Activated T-cell treated with anti-CD3 and anti-CD28 coated beads for 4 hours (primary cell): ENCODE data around the gene SEMA6B.
A peak's percentile ranks its signal among the peaks of the same experiment; 100 is the strongest.
"Not testable (repeated sequence)": the region's sequence is repeated elsewhere in the genome, so short reads cannot be mapped to it uniquely, and the experiment has no call there.

Experiments
- DNase-seq: peaks from one replicate; pipeline ENCODE4 v3.0.0-alpha.2; 2020

SEMA6B gene

DNA sequence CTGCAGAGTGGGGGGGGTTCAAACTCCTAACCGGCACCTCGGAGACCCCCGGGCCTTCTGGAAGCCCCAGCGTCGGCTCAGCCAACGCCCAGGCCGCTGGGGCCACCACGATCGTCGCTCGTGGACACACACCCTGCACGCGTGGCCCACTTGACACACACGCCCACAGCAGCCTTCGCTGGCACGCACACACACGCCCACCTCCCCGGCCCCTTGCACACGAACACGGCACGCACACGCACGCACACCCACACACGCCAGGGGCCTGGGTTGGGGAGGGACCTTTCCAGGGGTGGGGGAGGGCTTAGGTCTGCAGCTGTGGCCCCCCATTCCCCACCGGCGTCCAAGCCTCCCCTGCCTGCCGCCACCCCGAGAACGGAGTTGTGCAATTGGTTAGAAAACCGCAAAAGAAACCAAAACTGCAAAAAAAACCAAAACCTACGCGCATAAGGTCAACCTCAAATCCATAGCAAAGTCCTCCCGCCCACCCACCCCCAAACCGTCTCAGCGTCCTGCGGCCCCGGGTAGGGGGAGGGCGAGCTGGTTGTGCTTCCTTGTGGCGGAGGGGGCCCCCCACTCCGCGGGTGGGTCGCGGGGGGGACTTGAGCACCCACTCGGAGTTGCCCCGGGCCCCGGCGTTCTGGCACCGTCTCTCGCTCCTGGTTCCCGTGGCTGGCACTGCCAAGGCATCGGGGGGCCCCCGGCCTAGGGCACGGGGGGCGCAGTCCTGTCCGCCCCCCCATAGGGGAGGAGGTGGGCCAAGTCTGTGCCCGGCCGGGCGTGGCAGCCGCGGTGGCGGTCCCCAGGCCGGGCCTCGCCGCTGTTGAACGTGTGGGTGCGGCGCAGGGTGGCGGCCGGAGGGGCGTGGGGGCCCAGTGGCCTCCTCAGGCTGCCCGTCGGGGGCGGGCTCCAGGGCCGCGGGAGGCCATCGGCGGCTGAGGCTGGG lies 16.3 kb downstream of the SEMA6B start:
- no peak for DNase-seq

DNA sequence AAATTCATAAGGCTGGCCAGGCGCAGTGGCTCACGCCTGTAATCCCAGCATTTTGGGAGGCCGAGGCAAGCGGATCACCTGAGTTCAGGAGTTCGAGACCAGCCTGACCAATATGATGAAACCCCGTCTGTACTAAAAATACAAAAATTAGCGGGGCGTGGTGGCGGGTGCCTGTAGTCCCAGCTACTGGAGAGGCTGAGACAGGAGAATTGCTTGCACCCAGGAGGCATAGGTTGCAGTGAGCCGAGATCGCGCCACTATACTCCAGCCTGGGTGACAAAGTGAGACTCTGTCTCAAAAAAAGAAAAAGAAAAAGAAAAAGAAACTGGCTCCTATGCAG lies 17.7 kb downstream of the SEMA6B start:
- DNase-seq = not testable (repeated sequence)

DNA sequence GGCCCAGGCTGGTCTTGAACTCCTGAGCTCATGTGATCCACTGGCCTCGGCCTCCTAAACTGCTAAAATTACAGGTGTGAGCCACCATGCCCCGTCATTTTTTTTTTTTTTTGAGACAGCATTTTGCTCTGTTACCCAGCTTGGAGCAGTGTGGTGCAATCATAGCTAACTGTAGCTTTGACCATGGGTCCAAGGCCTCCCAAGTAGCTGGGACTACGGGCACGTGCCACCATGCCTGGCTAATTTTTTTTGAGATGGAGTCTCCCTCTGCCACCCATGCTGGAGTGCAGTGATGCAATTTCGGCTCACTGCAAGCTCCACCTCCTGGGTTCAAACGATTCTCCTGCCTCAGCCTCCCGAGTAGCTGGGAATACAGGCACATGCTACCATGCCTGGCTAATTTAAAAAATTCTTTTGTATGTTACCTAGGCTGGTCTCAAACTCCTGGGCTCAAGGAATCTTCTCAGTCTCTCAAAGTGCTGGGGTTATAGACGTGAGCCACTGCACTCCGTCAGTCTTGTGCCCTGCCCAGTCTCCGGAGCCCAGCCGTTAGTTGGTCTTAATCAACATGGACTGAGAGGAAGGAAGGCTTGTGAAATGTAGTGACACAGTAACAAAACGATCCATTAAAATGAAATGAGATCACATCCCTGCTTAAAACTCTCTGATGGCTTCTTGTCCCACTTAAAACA lies 18.2 kb downstream of the SEMA6B start:
- no peak for DNase-seq

DNA sequence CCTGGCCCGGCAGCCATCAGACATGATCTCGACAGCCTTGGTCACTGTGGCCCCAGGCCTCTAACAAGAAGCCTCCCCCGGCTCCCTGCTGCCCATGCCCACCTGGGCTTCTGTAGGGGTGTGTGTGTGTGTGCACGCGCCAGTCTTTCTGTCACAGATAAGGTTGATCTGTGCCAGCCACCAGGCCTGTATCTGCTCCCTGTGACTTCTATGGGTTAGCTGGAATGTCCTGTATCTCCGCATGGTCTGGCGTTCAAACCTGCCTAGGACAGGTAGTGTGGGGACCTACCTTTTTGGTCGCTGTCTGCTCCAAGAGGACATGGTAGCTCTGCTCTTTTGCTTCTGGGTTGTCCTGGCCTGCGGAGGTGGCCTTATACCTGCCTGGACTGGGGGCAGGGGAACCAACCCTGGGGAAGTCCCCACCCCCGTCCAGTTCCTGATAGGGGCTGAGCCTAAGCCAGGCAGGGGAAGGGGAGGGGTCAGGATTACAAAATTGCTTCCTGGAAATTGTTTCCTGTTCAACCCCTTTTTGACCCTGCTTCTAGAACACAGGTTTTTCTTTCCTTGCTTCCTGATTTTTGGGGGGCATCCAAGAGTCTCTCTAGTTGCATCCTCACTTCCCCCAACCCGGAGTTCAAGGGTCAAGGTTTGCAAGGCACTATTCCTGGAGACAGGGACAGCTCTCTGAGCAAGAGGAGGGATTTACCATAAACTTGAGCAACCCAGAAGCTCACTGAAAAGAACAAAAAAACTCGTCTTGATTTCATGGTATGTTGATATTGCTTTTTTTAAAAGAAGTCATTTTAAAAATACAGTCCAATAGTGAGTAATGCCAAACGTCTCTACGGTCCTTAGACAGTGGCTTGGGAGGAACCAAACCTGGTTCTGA lies 19.5 kb downstream of the SEMA6B start, which contains the start of gene LRG1:
TSS of gene LRG1 (minus strand) at position 344 of the 889 bp plus-strand sequence. CDS start at position 321, 23 bp downstream.
- DNase-seq = no peak

DNA sequence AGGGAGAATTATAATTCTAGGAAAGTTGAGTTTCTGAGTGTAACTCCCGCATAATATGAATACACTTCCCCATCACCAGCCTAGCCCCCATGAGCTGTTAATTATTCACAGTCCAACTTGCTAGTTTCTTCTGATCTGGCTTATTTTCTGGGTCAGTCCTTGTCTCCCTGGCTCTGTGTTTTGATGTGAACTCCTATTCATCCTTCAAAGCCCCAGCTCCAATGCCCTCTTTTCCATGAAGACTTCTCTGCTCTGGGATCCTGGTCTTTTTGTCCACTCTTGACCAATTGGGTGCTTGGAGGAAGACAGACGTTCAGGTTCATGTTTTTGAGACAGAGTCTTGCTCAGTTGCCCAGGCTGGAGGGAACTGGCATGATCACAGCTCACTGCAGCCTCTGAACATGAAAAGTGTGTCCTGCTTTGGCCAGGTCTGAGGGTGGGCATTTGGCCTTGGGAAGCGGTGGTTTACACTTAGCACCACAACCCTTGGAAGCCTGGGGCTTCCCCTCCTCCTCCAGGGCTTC lies 20.3 kb downstream of the SEMA6B start:
- no peak for DNase-seq

DNA sequence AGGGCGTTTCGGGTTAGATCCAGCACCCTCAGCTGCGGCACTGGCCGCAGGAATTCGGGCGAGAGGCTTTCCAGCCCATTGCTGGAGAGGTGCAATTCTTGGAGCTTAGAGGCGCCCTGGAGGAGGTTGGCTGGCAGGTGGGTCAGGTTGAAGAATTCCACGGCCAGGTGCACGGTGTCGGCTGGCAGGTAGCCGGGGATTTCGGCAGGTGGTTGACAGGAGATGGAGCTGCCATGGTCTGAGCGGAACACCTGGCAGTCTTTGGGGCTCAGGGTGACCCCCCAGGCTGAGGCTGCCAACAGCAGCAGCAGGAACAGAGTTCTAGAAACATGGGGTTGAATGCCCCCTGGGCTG lies 20.9 kb downstream of the SEMA6B start:
- DNase-seq = no peak

DNA sequence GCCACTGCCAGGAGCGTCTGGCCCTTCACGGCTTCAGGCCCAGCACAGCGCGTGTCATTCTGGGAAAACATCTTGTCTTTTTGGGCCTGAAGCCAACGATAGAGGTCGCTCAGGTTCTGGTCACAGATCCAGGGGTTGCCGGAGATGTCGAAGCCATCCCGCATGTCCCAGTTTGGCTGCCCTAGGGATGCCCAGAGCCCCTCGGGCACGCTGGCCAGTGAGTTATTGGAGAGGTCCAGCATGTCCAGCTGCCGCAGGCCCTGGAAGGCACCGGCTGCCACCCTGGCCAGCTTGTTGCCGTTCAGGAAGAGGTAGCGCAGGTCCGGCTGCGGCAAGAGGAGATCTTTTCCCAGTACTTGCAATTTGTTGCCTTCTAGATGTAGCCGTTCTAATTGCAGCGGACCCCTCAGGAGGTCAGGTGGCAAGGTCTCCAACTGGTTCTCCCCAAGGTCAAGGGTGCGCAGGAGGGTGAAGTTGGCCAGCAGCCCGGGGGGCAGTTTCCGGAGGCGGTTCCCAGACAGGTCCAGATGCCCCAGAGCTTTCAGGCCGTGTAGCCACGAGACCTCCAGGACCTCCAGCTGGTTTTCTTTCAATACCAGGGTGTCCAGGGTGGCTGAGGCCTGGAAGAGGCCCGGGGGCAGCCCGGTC lies 21.4 kb downstream of the SEMA6B start:
- DNase-seq = no peak

DNA sequence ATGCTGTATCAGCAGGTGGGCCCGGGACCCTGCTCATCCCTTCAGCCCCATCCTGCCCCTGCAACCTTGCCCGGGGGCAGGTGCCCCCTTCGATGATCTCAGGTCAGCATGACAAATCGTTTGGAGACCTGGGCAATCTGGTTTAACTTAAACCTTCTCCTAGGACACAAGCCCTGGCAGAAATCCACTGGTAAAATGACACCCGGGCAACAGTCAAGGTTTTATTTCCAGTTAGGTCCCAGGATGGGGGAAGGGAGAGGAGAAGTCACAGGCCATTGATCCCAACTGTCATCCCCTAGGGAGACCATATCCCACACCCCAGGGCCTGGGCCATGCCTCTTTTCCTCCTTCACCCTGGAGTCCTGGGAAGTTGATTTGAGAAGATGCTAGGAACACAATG lies 22.7 kb downstream of the SEMA6B start:
- no peak for DNase-seq

DNA sequence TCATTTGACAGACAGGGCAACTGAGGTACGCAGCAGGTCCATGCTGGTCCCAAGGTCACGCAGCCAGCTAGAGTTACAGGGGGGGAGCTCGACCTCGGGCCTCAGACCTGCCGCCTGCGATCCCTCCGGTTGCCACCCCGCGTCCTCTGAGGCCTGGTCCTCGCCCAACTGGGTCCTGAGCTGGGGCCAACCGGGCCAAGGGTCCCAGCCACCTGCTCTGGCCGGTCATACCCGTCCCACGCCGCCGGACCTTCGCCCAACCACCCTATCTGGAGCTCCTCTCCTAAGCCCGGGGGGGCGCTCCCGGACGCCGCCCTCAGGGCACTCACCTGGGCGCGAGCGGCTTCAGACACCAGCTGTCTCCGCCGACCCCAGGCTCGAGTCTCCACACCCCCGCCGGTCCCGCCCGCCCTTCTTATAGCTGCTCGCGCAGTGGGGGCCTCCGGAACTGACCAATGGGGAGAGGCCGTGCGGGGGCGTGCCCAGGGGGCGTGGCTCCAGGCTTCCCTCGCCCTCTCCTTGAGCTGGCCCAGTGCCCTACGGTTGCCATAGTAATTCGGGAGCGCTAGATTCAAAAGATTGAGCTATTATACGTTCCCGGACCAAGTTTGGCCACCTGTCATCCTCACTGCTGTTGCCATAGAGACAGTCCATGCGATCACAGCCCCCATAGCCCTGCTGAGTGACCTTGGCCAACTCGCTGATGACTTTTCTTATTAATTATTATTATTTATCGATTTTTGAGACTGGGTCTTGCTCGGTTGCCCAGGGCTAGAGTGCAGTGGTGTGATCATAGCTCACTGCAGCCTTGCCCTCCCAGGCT lies 24.4 kb downstream of the SEMA6B start, which contains the start of gene PLIN5:
TSS of gene PLIN5 (minus strand) at position 389 of the 823 bp plus-strand sequence. CDS start 1,150 bp downstream, outside the sequence.
- peak; percentile 6 for DNase-seq

DNA sequence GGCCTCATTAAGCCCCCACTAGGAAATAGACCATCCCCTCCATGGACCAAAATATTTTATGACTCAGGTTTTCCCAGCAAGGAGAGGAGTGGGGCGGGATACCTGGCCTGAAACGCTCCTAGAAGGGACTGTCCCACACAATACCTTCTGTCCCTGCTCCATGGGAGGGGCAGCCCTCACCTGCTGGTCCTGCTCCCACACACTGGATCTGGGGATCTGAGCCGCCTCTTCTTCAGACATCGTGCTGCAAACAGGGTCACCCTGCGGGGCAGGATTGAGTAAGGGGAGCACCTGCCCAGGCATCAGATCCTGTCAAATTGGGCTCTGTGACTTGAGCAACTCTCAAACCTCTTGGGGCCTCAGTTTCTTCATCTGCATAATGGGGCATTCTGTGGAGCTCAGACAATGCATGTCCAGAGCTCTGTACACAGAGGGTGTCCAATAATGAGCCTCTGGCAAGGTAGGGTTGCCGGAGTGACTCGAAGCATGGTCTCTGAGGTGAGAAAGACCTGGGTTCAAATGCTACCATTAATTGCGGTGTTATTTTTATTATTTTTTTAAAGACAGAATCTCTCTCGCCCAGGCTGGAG lies 25.6 kb downstream of the SEMA6B start:
- no peak for DNase-seq

DNA sequence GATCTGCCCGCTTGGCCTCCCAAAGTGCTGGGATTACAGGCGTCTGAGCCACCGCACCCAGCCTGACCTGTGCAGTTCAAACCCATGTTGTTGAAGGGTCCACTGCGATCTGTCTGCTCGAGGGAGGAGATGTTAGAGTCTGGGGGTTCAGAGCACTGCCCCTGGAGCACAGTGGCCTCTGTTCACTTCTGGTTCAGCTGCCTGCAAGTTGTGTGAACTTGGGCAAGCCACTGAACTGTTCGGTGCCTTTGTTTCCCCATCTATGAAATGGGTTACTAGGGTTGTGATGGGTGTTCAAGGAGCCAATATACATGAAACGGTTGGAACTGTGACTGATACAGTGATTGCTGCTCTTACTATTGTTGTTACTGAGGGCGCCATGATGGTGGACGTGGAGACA lies 26.1 kb downstream of the SEMA6B start:
- DNase-seq = no peak

DNA sequence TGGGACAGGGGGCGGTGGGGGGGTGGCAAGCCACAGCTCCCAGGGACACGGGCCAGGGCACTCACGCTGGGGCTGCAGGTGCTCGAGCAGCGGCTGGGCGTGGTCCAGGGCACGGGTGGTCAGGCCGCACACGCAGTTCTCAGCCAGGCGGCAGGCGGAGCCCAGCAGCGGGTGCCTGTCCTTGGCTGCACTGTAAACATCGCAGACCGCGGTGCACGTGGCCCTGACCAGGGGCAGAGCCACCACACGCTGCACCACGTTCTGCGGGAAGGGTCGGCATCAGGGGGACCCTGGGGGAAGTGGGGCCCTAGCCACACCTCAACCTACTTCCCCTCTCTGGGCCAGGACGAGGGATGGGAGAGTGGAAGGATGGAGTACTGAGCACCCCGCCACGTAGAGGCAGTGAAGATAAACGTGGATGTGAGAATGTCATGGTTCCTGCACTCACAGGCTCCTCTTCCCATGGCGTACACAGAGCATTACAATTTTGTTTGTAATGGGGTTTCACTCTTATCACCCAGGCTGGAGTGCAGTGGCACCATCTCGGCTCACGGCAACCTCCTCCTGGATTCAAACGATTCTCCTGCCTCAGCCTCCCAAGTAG lies 27.8 kb downstream of the SEMA6B start:
- no peak for DNase-seq

DNA sequence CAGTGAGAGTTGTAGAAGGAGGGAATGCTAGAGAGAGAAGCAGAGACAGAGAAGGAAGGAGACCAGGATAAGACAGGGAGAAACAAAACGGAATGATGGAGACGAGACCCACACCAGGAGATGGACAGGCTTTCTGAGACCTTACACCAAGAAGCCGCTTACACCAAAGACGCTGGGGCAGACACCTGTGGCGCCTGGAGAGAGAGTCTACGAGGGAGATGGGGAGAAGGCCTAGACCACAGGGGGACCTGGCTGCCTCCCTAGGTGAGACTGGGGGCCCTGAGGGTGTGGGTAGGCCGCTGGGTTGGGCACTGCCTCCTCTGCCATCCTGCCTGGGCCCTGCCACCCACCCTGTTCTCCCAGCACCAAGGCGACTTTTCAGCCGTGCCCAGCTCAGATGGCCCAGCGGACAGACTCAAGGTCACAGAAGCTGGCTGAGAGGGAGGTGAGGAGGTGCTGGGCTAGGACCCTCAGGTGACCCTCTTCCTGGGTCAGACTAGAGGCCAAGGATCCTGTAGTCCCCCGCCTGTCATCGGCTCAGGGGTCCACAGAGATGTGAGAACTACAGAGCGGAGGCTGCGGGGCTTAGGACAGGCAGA lies 29.5 kb downstream of the SEMA6B start:
- no peak for DNase-seq

DNA sequence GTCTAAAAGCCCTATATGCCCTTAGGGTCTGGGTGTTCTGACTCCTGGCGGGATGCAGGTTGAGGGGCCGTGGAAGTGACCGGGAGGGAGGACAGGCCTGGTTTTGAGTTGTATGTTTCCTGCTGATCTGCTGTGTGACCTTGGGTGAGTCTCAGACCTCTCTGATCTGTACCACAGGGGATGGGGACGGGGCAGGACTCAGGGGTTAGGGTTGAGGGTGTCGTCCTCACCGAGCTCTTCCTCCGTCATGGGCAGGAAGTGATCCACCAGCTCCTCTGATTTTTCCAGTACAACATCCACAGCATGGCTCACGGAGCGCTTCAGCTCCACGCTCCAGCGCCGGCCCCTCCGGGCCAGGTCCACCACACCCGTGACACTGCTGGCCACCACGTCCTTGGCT lies 30.6 kb downstream of the SEMA6B start:
- no peak for DNase-seq

DNA sequence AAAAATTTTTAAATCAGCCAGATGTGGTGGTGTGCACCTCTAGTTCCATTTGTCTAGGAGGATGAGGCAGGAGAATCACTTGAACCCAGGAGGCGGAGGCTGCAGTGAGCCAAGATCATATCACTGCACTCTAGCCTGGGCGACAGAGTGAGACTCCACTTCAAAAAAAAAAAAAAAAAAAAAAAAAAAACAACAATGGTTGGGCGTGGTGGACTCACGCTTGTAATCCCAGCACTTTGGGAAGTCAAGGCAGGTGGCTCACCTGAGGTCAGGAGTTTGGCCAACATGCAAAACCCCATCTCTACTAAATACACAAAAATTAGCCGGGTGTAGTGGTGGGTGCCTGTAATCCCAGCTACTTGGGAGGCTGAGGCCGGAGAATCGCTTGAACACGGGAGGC lies 32.1 kb downstream of the SEMA6B start:
- not testable (repeated sequence) for DNase-seq

DNA sequence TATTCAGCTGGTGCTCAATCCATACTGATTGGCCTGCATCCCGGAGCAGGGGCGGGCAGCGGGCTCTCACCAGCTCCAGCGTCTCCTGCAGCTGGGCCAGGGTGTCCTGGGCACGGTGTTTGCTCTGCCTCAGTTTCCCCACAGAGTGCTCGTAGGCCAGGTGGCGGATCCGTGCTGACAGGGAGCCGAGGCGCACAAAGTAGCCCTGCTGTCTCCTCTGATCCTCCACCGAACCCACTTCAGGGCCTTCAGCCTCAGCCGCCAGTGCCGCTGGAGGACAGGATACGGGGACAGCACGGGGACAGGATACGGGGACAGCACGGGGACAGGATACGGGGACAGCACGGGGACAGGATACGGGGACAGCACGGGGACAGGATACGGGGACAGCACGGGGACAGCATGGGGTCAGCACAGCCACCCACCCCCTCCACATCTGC lies 33.9 kb downstream of the SEMA6B start:
- DNase-seq = no peak

DNA sequence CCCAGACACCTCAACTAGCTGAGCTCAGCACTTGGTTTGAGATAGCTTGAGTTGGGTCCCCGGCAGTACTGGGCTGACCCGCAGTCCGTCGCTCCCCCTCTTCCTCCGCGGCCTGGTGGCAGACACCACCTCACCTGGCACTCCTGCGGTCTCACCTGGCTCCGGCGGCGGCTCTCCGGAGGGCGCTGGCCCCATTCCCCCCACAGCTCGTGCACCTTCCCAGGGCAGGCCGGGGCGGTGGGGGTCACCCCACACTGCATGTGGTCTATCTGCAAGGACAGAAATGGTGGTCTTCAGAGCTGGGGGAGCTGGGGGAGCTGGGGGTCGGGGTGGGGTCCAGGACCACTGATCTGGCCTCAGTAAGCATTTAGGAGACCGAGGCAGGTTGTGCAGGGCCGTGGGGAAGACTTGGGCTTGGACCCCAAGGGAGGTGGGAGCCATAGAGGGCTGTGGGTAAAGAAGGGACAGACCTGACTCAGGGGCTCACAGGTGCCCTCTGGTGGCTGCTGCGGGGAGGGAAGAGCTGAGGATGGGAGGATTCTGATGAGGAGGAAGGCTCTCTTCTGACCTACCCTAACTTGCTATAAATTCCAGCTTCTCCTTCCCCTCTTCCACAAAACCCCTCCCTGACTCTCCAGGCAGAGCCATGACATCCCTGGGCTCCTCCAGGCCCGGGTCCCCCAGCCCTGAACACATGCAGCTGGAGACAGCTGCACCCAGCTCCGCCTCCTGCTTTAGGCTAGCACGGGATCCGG lies 34.5 kb downstream of the SEMA6B start:
- DNase-seq = peak; percentile 62

DNA sequence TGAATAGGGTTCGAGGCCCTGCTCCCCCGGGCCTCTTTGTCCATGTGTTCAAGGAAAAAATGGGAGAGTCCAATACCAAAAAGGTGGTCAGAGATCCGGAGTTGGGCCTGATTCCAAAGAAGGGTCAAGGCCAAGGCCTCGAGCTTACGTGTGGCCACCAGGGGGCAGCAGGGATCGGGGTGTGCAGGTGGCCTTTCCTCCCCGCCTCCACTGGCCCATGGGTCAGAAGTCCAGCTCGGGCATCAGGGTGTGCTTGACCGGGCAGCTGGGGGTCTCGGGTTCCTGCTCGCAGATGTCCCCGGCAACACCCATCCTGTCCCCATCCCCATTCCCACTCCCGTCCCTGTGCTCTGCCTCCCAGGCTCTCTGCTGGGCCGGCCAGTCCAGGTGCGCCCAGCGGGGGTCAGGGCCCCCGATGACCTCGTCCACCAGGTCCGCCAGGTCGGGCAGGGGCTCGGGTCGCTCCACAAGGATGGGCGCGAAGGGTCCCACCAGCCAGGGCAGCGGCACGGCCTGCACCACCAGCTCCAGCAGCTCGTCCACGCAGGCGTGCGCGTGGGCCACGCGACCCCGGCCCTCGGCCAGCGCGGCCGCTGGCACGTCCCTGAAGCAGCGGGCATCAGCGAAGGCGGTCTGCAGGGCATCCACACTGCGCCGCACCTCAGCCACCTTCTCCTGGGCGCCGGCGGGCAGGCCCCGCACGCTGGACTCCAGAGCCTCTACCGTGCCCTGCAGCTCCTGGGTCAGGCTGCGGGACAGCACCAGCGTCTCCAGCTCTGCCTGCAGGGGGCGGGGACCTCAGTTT lies 36.0 kb downstream of the SEMA6B start:
- DNase-seq = no peak
